NAMALWA (cell line): Measurements from ENCODE around the gene SP2.

Experiments
- DNase-seq: peaks from one replicate; pipeline ENCODE4 v3.0.0-alpha.2; 2015; ENCODE audit warnings: low spot score

SP2 gene

DNA sequence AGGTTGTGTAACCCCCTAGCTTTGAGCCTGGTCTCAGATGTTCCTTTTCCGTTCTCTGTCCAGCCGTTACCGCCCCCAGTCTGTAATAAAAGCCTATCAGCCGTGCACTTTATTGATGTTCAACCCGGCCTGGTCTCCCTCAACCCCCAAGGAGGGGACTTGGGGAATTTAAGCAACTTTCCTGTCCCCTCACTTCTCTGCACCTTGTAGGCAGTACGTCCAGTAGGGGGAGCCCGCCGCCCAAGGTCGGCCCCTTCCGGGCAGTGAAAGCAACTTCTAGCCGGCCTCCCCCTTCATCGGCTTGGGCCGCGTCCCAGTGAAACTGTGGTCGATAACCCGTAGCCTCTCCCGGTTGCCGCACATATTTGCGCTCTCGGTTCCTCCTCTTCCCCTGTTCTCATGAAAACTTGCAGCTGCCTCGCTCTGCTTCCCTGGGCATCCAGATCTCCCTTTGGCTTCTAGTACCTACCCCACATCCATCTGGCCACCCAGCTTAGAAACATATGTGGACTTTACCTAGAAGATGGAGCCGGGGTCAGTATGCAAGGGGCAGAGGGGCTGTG is 53.2 kb downstream of the SP2 start:
- DNase-seq = peak; percentile 82

DNA sequence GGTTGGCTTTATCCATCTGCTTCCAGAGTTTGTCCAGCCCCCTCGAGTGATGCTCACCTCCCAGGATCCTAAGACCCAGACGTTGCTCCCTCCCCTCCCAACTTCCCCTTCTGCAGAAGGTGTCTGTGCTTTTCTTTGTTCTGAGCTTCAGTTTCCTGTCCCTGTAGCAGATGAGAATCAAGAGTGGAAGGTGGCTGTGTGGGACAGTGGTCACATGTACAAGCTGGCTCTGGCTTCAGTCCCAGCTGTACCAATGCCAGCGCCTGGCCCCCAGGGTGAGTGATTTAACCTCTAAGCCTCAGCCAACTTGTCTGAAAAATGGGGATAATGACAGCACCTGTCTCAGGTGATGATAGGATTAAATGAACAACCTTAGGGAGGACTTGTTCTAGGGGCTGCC is 53.9 kb downstream of the SP2 start:
- no peak for DNase-seq

DNA sequence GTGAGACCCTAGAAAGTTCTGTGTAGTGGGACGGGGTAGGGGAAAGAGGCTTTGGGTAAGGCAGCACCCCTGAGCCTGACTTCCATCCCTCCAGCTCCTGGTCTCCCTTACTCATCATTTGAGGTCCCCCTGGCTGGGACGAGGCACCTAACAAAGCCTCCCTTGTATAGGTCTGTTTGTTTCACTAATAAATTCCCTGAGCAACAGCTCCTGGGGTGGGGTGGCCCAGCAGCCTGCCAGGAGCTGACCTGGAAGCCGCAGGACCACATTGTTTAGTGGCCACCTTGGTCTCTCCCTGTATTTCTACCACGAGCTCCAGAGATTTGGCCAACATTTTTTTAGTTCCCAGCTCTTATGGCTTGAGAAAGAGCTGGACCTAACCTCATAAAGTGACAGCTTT is 54.4 kb downstream of the SP2 start:
- DNase-seq = no peak

DNA sequence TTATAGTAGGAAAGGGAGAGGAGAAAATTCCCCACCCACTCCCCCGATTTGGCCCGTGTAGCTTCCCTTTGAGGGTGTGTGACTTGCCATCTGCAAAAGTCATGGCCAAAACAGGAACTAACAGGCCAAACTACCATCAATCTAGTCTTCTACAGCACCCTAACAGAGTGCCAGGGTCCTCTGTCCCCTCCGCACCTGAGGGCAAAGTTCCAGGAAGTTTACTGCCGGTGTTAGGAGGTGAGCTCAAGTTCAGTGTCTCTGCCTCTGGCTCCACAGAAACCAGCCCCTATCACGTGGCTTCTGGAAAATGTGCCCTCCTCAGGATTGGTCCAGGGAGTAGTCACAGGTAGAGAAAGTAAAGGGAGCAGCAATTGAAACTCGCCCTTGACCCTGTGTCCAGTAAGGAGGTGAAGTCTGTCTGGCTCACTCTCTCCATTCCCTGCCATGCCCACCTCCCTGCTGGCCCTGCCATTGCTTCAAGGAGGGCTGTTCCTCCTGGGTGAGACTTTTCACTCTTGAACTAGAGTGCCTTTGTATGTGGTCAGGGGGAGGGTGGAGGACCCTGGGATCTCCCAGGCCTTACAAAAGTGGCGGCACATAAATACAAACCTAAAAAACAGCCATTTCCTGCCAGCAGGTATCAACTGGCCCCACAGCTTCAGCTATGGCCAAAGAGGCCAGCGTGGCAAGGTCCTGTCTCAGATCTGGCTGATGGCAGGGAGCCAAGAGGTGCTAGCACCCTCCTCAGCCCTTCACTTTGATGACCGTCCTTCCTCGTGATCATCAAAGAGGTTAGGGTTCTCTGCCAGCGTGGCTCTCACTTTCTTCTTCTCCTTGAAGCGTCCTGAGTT is 56.4 kb downstream of the SP2 start:
- no peak for DNase-seq

DNA sequence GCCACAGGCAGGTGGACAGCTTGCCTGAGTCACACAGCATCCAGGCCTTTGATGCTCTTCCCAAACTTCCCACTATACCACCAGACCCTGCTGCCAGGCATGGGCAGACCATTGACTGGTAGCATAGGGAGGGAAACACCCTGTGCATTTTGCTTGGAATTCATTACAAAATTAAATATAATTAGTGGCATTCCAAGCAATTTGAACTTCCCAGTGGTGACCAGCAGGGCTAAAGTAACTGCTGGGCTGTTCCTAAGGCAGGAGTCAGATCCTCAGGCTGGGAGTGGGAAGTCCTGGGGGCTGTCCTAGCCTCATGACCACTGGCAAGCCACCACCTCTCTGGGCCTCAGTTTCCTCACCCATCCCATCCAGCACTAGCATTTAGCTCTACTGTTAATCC is 57.9 kb downstream of the SP2 start:
- DNase-seq = no peak

DNA sequence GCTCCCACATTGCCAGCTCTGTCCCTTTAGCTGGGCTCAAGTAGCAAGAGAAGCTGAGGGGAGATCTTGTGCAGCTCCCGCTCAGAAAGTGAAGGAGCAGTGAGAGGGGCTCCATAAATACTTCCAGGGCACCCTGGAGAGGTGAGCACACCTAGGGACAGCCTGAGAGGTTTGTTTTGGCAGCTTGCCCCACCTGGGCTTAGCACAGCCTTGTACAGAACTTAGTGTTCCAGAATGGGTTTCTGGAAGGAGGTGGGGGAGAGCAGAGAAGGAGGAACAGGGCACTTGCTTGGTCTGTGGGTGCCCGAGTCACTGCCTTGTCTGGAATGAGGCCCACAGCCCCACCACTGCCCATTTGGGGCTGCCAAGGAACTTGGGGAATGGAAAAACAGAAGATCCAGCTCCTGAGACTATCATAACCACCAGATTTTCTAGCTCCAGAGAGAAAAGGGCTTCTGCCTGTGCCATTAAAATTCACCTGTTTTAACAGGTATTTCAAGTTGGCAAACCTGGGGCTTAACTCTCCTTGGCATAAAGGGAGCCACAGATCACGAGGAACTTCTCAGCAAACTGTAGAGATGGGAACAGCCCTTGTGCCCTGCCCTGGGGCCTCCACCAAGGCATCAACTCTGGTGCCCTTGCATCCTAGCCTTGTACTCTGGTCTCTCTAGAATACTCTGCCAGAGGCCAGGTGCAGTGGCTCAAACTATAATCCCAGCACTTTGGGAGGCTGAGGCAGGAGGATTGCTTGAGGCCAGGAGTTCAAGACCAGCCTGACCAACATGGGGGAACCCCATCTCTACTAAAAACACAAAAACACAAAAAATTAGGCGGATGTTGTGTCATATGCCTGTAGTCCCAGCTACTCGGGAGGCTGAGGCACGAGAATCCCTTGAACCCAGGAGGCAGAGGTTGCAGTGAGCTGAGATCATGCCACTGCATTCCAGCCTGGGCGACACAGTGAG is 59.7 kb downstream of the SP2 start:
- DNase-seq = no peak

DNA sequence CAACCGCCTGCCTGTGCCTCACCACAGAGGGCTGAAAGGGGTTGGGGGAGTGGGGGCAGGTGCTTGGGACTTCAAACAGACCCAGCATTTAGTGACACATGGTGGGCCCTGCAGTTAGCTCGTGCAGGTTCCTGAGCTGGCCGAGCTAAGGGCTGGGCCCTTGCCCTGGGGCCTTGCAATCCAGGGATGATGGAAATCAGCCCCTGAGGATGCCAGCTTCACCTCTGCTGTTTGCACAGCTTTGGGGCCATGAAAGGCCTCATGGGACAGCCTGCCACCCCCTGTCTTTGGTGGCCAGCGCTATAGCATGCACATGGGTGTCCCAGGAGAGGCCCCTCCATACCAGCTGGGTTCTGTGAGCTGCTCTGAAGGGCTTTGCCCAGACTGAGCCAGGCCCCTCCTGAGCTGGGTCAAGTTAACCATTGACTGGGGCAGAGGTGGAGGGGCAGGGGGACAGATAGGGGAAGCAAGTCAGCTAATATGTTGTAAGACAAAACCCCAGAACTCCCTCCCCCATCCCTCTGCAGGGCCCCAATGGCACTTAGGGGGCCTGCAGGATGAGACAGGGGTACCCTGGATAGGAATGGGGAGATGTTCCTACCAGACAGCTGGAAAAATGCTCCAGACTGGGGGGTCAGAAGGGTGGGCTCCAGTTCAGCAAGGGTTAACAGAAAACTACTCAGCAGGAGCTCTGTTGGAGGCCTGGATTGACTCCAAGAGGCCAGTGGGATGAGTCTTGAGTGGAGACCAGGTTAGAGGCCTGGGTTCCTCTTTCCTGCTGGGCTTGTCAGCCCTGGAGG is 61.0 kb downstream of the SP2 start:
- DNase-seq = no peak

DNA sequence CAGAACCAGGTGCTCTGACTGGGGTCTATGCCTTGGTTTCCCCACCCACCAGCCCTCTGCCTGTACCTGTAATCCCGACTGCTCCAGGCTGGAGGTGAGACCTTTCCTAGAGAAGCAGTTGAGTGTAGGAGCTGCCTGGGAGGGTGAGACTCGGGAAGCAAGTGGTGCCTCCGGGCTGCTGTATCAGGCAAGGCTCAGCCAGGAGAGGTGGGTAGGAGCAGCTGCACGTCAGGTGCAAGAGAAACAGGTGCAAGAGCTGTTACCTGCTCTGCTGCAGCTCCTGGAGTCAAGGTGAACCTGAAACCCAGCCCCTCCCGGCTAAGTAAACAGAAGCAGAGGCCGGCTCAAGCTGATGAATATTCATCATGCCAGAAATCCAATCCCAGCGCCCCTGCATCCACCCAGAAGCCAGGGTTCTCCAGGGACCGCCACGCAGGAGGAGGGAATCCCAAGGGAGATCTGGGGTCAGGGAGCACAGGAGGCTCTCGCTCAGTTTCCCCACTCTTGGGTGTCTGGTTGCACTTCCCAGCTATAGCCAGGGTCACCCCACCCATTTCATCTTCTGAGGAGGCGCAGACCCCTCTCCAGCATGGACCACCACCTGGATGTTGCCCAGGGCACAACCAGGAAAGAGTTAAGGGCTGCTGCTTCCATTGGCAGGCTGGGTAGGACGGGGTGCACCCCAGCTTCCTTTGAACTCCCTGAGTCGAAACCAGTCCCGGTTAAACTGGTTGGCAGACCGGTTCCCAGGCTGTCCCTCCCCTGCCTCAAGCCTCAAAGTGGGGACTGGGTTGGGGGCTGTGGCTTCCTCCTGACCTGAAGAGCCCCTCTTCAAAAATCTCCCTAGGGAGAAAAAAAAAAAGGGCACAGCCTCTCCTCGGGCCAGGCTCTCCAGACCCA is 61.8 kb downstream of the SP2 start, which contains the start of gene PRR15L:
Gene PRR15L, minus strand, starts transcription at position 293 of the 900 bp plus-strand sequence. CDS start 4,649 bp downstream, outside the sequence.
- DNase-seq = no peak

DNA sequence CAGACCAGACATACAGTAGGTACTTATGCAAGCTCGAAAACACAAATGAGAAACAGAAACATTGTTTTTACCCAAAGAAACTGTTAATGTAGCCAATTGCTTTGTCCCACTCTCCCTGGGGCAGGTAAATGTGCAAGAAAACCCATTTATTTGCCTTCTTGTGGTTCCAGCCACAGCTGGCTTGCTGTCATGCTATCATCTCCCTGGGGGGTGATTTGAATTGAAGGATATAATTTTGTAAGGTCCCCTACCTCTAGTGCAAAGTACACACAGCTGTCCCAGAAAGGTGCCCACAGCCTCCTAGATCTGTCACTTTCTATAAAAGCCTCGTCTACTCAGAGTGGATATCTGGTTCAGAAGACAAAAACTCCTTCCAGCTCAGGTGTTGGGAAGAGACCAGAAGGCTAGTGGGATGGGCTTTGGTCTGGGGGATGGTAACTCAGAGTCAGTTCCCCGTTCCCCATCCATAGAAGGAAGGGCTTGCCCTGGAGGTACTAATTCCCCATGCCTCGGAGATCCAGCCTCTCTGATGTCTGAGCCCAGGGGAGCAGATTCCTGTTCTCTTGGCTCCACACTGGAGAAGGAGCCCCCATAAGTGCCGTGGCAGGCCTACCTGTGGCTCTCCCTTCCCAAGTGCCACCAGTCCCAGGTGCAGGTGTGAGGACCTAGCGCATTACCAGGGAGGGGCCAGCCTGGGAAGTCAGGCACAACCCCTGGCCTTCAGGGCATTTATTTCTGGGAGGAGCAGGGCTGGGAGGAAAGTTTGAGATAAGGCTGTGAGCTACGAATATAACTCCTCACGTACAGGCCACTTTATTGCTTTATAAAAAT is 64.0 kb downstream of the SP2 start:
- no peak for DNase-seq

DNA sequence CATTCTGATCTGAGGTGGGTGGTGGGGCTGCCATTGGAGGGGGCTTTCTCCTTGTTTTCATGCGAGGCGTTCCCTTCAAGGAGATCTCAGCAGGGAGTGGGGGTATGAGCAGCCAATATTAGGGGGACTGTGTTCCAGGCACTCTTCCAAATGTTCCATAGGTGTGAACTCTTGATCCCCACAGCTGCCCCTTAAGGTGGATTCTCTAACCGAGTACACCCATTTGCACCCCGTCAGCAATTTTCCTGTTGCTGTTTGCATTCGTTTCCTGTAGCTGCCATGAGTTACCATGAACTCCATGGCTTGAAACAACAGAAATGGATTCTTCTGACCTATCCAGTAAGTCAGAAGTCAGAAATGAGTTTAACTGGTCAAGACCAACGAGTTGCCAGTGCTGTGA is 65.4 kb downstream of the SP2 start:
- DNase-seq = no peak

DNA sequence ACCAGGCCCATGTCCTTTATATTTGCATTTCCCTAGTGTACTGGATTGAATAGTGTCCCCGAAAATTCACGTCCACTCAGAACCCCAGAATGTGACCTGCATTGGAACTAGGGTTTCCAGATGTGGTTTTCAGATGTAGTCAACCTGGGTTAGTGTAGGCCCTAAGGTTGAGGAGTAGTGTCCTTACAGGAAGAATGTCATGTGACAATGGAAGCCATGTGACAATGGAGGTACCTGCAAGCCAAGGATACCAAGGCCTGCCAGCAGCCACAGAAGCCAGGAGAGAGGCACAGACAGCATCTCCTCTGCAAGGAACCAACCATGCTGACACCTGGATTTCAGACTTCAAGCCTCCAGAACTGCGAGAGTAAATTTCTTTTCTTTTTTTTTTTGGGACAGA is 66.9 kb downstream of the SP2 start:
- DNase-seq = no peak

DNA sequence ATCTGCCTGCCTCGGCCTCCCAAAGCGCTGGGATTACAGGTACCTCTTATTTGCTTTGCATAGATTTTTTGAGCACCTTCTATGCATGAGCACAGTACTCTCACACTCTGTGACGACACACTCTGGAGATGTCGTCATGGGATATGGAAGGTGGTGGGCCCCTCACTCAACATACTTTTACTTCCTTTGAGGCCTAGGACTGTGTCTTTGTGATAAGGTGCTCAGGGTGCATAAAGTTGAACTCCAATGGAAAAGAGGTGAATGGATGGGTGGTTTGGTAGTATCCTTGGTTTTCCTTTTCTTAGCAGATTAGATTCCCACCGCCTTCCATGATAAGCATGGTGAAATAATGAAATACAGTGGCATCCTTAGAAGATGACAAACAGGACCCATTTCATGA is 68.8 kb downstream of the SP2 start:
- DNase-seq = no peak

DNA sequence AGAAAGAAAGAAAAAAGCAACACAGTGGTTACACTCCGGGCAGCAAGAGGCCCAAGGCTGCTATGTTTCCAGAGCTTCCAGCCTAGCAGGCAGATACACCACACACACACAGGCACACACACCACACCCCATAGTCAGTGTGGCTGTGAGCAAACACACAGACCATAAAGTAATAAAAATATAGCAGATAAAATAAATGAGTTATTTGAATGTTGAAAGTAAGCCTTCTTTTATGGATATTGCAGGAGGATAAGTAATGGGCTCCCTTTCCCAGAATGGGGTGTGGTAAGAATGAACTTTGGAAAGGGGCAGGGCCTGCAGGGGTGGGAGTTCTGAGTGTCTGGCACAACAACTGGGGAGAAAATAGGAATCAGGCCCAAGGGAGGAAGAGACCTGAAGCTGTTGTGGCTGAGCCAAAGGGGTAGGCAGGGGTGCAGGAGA is 70.1 kb downstream of the SP2 start:
- no peak for DNase-seq

DNA sequence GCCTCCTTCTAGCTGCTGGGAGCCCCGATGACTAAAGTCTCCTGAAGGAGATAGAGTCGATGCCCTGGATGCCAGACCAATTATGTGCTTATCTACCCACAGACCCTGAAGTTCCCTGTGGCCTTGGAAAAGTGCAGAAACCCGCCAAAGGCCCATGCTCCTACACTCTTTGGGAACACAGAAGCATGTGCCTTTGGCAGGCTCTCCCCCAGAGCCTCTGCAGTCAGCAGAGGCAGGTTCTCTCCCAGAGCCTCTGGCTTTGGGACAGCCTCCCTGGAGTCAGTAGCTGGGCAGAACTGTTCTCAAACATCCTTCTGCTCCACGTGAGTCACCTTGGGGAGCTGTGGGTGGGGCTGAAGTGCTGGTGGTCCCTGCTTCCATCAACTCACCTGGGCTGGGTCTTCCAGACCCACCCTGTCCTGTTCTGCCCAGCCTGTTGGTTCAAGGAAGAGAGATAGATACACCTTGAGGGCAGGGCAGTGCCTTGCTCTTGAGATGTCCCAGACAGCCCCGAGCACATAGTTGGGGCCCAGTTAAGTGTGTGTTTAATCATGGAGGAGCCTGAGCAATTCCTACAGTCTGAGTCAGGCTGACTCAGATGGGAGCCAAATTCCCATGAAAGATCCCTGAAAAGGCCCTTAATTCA is 71.7 kb downstream of the SP2 start:
- DNase-seq = no peak

DNA sequence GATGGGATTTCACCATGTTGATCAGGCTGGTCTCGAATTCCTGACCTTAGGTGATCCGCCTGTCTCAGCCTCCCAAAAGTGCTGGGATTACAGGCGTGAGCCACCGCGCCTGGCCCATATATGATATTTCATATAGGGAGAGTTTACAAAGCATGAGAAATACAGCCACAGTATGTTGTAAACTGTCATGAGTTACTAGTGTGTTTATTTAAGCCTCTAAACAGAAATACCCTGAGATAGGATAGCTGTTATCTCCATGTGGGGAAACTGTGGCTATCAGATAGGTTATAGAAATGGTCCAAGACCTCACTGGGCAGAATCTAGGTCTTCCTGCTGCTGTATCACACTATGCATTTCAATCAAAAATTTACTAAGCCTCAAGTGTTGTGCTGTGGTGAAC is 72.8 kb downstream of the SP2 start:
- DNase-seq = no peak

DNA sequence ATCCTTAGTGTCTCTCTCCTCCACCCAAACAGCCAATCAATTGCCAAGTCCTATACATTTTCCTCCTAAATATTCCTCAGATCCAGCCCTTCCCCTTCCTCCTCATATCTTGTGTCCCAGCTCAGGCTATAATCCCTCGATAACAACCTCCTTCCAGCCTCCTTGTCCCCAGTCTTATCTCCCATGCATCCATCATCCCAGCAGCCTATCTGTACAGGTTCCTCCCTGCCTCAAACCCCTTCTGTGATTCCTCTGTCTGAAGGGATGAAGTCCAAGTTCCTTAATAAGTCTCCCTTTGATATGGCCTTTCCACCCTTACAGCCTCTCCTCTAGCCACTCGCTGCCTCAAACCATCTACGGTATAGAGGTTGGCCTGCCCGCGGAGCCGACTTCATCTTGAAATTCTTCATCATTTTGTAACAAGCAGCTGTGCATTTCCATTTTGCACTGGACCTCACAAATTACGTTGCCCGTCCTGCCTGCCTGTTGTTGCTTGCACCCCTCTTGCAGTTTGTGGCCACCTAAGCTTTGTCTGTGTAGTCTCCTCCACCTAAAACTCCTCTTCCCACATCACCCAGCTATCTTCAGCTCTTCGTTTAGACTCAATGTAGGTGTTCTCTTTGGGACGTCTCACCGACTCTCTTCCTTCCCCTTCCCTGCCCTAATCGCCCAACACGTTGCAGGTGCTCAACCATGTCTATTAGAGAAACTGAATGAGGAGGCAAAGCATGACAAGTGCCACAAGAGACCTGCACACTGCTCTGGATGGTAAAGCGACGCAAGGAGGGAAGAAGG is 74.1 kb downstream of the SP2 start:
- no peak for DNase-seq

DNA sequence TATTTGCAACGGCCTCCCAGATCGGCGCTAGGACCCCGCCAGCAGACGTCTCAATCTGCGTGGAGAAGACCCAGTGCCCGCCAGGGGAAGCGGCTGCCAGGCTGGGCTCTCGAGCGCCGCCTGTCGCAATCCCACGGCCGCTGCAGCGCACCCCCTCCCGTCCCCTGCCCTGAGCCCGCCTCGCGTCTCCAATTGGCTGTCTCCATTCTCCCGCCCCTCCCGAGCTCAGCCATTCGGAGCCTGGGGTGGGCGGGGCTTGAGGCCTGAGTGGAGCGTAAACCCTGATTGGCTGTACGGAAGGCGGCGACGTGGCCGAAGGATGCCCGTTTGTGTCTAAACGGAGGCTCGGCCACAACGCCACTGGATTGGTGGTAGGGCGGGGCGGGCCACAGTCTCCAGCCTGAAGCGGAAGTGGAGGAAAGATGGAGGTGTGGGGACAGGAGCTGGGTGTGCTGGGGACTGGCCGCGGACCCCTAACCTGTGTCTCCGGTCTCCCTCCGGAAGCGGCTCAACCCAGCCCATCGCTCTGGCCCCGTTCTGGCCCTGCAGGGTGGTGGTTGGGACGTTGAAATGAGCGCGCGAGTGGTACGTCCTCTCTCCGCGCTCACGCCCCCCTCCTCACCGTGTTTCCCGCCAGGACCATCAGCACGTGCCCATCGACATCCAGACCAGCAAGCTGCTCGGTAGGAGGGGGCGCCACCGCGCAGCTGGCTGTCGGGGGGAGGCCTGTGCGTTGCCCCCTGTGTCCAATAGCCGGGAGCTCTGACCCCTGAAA is 74.9 kb downstream of the SP2 start, which contains the start of gene CDK5RAP3:
Gene CDK5RAP3, plus strand, starts transcription at position 389 of the 775 bp plus-strand sequence. Its CDS starts 34 bp downstream, at position 423.
- peak; percentile 99 for DNase-seq
